ENCODE results near the gene NDUFB2.

NDUFB2 gene

DNA sequence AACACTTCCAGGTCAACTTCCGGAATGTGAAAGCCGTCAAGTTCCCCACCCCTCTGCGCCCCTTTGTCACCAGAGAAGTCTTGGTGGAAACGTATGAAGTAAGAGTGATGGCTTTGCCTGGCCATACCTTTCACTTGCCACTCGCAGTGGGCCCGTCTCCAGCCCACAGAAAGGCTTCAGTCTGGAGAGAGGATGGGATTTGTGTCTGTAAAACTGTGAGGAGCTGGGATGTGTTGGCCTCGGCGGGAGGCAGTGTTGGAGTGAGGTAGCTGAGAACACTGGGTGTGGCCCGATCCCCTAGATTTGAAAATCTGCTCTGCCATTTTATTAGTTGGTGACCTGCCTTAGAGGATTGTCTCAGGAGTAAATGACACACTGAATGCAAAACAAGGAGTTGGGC lies 17.3 kb upstream of the NDUFB2 start:
- Histone ChIP-seq H3K36me3 (ENCODE audit: control insufficient read depth, insufficient read depth, low read length) (peaks cover 15% of the 10 kb centered on the region), H3K4me3 (ENCODE audit: low read depth, low read length) (no peak overlapping the region), H3K27ac (ENCODE audit: low read depth, low read length) (no peak overlapping the region), H3K4me1 (ENCODE audit: control insufficient read depth, insufficient read depth, low read length) (peaks cover 4% of the 10 kb centered on the region; the same call in 1 of the 2 replicates), H3K9me3 (ENCODE audit: control insufficient read depth, insufficient read depth, low read depth, low read length) (no peaks in the 10 kb centered on the region), H3K9ac (ENCODE audit: low read length) (no peak overlapping the region), H3K27me3 (ENCODE audit: control insufficient read depth, insufficient read depth, low read length) (peaks cover under 1% of the 10 kb centered on the region; the same call in 1 of the 2 replicates)

DNA sequence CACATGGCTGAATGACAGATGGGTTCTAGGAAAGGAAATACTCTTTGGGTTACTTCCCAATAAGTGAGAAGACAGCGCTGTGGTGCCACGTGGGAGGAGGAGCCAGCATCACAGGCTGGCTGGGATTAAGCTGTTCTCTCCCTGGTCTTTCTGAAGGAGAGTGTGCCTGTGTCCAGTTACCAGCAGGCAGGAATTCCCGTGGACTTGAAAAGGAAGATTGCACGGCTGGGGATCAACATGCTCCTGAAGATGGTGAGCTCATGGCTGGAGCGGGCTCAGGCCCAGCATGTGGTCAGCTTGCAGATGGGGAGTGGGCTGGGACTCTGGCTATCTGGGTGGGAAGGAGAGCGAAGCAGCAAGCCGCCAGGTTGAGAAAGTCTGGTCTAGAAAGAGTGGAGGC lies 15.6 kb upstream of the NDUFB2 start:
- no peak overlapping the region for H3K27ac ChIP-seq (ENCODE audit: low read depth, low read length)
- no peaks in the 10 kb centered on the region for H3K4me1 ChIP-seq (ENCODE audit: control insufficient read depth, insufficient read depth, low read length)
- H3K9ac ChIP-seq (ENCODE audit: low read length), result no peak overlapping the region
- no peak overlapping the region for H3K4me3 ChIP-seq (ENCODE audit: low read depth, low read length)
- H3K27me3 ChIP-seq (ENCODE audit: control insufficient read depth, insufficient read depth, low read length), result no peaks in the 10 kb centered on the region
- no peaks in the 10 kb centered on the region for H3K9me3 ChIP-seq (ENCODE audit: control insufficient read depth, insufficient read depth, low read depth, low read length)
- peaks cover 19% of the 10 kb centered on the region for H3K36me3 ChIP-seq (ENCODE audit: control insufficient read depth, insufficient read depth, low read length)

DNA sequence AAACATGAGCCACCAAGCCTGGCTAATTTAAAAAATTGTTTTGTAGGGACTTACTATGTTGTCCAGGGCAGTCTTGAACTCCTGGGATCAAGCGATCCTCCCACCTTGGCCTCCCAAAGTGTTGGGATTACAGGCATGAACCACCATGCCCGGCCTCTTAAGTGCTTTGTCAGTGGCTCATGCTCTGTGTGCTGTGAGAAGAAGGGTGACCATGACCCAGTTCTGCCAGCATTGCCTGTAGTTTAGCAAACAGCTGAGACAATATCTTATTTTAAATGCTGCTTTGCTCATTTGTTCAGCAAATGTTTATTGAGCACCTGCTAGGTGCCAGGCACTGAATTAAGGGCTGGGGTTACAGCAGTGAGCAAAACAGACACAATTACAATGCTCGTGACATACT lies 14.7 kb upstream of the NDUFB2 start:
- Histone ChIP-seq H3K9me3 (ENCODE audit: control insufficient read depth, insufficient read depth, low read depth, low read length) (no peaks in the 10 kb centered on the region), H3K36me3 (ENCODE audit: control insufficient read depth, insufficient read depth, low read length) (peaks cover 19% of the 10 kb centered on the region), H3K27ac (ENCODE audit: low read depth, low read length) (no peak overlapping the region), H3K4me3 (ENCODE audit: low read depth, low read length) (no peak overlapping the region), H3K4me1 (ENCODE audit: control insufficient read depth, insufficient read depth, low read length) (no peaks in the 10 kb centered on the region), H3K9ac (ENCODE audit: low read length) (no peak overlapping the region), H3K27me3 (ENCODE audit: control insufficient read depth, insufficient read depth, low read length) (no peaks in the 10 kb centered on the region)

DNA sequence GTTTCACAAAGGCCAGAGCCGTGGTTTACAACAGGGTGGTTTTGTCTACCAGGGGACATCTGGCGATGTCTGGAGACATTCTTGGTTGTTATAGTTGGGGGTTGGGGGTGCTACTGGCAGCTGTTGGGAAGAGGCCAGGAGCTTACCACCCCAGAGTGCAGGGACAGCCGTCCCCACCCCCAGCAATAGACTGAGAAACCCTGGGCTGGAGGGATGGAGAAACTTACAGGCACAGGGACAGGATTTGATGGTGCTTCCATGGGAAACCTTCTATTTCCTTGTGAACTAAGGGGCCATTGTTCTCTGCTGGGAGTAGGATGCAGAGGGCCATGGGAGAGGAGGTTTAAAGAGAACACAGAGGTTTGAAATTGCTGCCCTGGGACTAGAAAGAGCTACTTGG lies 12.9 kb upstream of the NDUFB2 start:
- Histone ChIP-seq H3K27me3 (ENCODE audit: control insufficient read depth, insufficient read depth, low read length) (no peaks in the 10 kb centered on the region), H3K9ac (ENCODE audit: low read length) (no peak overlapping the region), H3K9me3 (ENCODE audit: control insufficient read depth, insufficient read depth, low read depth, low read length) (no peaks in the 10 kb centered on the region), H3K4me3 (ENCODE audit: low read depth, low read length) (no peak overlapping the region), H3K4me1 (ENCODE audit: control insufficient read depth, insufficient read depth, low read length) (no peaks in the 10 kb centered on the region), H3K36me3 (ENCODE audit: control insufficient read depth, insufficient read depth, low read length) (peaks cover 22% of the 10 kb centered on the region), H3K27ac (ENCODE audit: low read depth, low read length) (no peak overlapping the region)

DNA sequence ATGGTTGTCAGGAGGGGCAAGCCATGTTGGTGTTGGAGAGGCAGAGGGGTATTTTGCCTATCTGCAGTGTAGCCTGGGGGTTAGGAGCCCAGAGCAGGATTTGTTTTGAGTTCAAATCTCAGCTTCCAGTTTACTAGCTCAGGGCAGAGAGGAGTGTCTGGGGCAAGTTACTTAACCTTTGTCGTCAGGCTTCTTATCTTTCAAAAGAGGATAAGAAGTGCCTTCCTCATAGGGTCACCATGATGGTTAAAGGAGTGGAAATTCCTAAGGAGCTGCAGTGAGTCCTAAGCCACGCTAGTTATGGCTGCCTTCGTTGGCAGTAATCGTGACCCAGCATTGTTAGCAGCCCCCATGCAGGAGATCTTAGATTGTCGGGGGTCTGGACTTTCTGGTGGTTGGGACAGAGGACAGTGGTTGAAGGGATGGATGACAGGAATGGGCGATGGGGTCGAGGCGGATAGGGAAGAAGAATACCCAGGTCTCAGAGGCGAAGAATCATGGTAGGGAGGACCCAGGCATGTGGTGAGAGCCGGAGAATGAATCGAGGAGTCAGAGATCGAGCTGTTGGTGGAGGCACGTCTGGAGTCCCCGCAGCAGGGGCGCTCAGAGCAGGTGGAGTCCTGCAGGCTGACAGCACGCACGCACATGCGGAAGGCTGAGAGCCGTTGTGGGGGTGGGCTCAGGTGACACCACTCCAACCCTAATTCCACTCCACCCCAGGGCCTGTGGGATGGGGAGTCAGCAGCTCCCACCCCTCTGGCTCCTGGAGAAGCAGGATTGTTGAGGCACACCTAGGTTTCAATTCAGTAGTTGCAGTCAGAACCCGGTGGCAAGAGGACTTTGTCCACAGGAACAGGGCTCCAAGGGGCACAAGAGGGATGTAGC lies 12.2 kb upstream of the NDUFB2 start:
- H3K9me3 ChIP-seq (ENCODE audit: control insufficient read depth, insufficient read depth, low read depth, low read length), result no peaks in the 10 kb centered on the region
- H3K4me1 ChIP-seq (ENCODE audit: control insufficient read depth, insufficient read depth, low read length), result no peaks in the 10 kb centered on the region
- H3K4me3 ChIP-seq (ENCODE audit: low read depth, low read length), result no peak overlapping the region
- H3K36me3 ChIP-seq (ENCODE audit: control insufficient read depth, insufficient read depth, low read length), result peaks cover 17% of the 10 kb centered on the region; the same call in 1 of the 2 replicates
- H3K27me3 ChIP-seq (ENCODE audit: control insufficient read depth, insufficient read depth, low read length), result no peaks in the 10 kb centered on the region
- no peak overlapping the region for H3K27ac ChIP-seq (ENCODE audit: low read depth, low read length)
- H3K9ac ChIP-seq (ENCODE audit: low read length), result no peak overlapping the region

DNA sequence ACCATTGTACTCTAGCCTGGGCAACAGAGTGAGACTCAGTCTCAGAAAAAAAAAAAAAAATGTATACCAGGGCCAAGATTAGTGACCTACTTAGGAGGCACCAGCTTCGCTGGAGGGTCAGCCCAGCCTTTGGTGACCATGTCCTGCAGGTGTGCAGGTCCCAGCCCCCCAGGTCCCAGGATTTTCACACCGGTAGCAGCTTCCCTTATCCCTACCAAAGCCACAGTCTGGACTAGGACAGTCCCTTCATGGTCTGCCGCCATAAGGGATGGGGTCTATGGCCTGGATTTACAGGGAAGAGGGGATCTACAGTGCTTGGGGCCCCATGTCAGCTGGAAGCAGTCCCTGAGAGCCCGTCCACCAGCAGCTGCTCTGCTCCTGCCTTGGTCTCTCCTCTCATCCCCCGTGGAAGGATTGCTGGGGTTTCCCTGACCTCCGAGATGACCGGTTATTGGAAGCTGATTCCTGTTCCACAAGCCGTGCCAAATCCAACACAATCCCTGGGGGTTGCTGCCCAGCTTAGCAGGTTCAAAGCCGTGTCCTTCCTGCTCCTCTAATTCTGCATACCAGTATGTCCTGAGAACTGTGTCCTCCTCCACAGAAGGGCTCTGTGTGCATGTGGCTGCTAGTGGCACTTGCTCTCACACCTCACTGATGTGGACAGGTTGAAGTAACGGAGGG lies 11.0 kb upstream of the NDUFB2 start:
- no peak overlapping the region for H3K4me3 ChIP-seq (ENCODE audit: low read depth, low read length)
- no peak overlapping the region for H3K27ac ChIP-seq (ENCODE audit: low read depth, low read length)
- no peaks in the 10 kb centered on the region for H3K27me3 ChIP-seq (ENCODE audit: control insufficient read depth, insufficient read depth, low read length)
- no peaks in the 10 kb centered on the region for H3K4me1 ChIP-seq (ENCODE audit: control insufficient read depth, insufficient read depth, low read length)
- H3K9me3 ChIP-seq (ENCODE audit: control insufficient read depth, insufficient read depth, low read depth, low read length), result no peaks in the 10 kb centered on the region
- no peak overlapping the region for H3K9ac ChIP-seq (ENCODE audit: low read length)
- peaks cover 15% of the 10 kb centered on the region; the same call in 1 of the 2 replicates for H3K36me3 ChIP-seq (ENCODE audit: control insufficient read depth, insufficient read depth, low read length)

DNA sequence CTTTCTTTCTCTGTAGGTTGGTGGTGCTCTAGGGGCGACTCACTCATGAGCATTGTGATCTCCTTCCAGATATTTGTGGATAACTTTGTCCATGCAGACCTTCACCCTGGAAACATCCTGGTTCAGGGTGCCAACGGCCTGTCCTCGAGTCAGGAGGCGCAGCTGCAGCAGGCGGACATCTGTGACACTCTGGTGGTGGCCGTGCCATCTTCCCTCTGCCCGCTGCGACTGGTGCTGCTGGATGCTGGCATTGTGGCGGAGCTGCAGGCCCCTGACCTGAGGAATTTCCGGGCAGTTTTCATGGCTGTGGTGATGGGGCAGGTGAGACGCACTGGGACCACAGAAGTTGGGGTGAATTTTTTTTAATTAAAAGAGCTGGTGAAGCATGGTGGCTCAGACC lies 9.6 kb upstream of the NDUFB2 start:
- no peak overlapping the region for H3K27ac ChIP-seq (ENCODE audit: low read depth, low read length)
- H3K4me3 ChIP-seq (ENCODE audit: low read depth, low read length), result no peak overlapping the region
- no peaks in the 10 kb centered on the region for H3K4me1 ChIP-seq (ENCODE audit: control insufficient read depth, insufficient read depth, low read length)
- peaks cover 7% of the 10 kb centered on the region; the same call in 1 of the 2 replicates for H3K36me3 ChIP-seq (ENCODE audit: control insufficient read depth, insufficient read depth, low read length)
- H3K9me3 ChIP-seq (ENCODE audit: control insufficient read depth, insufficient read depth, low read depth, low read length), result no peaks in the 10 kb centered on the region
- no peak overlapping the region for H3K9ac ChIP-seq (ENCODE audit: low read length)
- no peaks in the 10 kb centered on the region for H3K27me3 ChIP-seq (ENCODE audit: control insufficient read depth, insufficient read depth, low read length)

DNA sequence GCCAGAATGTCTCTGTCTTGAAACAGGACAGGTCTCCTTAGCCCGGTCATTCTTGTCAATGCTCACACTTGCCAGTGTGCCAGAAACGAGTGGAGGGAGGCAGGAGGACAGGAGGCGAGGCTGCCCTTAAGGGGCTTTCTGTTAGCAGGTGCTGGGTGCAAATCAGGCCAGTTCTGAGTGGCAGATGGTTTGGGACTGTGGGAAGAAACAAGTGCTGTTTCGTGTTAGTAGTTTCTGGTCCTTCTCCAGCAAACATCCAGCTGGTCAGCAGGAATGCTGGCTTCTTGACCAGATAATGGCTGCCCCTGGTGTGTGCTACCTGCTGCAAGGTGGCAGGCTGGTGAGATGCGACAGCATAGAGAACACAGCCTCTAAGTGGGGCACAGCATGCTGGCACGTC lies 8.2 kb upstream of the NDUFB2 start:
- Histone ChIP-seq H3K4me3 (ENCODE audit: low read depth, low read length) (no peak overlapping the region), H3K36me3 (ENCODE audit: control insufficient read depth, insufficient read depth, low read length) (peaks cover 7% of the 10 kb centered on the region; the same call in 1 of the 2 replicates), H3K9me3 (ENCODE audit: control insufficient read depth, insufficient read depth, low read depth, low read length) (no peaks in the 10 kb centered on the region), H3K27ac (ENCODE audit: low read depth, low read length) (no peak overlapping the region), H3K9ac (ENCODE audit: low read length) (no peak overlapping the region), H3K27me3 (ENCODE audit: control insufficient read depth, insufficient read depth, low read length) (no peaks in the 10 kb centered on the region), H3K4me1 (ENCODE audit: control insufficient read depth, insufficient read depth, low read length) (no peaks in the 10 kb centered on the region)

DNA sequence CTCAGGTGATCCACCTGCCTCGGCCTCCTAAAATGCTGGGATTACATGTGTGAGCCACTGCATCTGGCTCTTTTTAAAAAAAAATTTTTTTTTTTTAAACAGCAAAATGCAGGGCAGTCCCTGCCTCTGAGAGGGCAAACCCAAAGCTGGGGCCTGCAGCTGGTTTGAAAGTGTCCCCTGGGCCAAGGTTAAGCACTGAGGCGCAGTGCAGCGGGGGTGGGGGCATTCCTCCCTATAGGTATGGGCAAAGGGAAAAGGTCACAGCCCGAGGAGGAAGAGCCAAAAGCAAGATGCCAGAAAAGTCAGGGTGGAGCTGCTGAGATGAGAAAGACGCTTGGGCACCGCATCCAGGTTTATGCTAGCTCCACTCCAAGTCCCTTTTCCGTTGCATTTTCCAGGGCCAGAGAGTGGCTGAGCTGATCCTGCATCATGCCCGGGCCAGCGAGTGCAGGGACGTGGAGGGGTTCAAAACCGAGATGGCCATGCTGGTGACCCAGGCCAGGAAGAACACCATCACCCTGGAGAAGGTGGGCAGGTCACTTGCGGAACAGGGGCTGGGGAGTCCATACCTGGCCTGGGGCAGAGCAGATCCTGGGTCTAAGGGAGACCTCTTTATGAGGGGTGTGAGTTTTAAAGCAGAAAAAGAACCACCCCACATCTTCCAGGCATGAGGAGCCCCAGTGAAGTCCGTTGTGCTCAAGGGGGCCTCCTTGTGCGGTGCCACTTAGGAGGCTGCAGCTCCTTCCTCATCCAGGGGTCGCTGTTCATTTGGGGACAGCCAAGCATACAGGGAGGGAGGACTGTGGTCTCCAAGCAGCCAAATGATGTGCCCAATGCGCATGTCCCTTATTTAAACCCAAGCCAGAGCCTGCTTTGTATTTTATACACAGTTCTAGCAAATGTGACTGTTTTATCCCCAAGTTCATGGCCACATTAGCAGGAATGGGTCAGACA lies 7.0 kb upstream of the NDUFB2 start:
- H3K36me3 ChIP-seq (ENCODE audit: control insufficient read depth, insufficient read depth, low read length), result peaks cover 7% of the 10 kb centered on the region; the same call in 1 of the 2 replicates
- no peak overlapping the region for H3K9ac ChIP-seq (ENCODE audit: low read length)
- no peaks in the 10 kb centered on the region for H3K27me3 ChIP-seq (ENCODE audit: control insufficient read depth, insufficient read depth, low read length)
- H3K9me3 ChIP-seq (ENCODE audit: control insufficient read depth, insufficient read depth, low read depth, low read length), result no peaks in the 10 kb centered on the region
- no peak overlapping the region for H3K27ac ChIP-seq (ENCODE audit: low read depth, low read length)
- no peaks in the 10 kb centered on the region for H3K4me1 ChIP-seq (ENCODE audit: control insufficient read depth, insufficient read depth, low read length)
- H3K4me3 ChIP-seq (ENCODE audit: low read depth, low read length), result no peak overlapping the region

DNA sequence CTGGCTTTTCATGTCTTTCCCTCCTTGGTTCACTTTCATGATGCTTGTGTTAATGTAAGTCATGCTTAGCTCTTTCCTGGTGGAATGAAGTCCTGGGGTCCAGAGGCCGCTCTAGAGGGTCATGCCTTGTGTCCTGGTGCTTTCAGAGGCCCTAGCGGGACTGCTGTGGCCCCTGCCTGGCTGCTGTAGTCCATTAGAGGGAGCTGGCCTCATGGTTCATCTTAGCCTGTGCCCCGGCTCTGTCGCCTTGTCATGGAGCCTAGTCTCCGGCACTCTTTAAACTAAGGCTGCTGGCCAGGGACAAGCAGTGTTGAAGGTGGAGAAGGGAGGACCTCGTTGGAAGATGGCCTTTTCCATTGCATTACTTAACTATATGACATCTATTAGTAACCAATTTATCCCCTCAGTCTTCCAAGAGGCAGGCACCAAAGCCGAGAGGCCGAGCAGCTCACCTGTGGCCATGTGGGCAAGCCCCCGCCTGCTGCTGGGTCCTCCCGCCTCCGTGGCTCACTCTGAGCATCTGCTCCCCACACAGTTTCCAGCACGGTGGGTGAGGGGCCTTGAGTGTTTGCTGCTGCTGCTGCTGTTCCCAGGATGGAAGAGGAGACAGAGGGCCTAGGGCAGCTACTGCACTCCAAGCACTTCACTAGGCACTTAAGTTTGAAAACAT lies 5.0 kb upstream of the NDUFB2 start:
- peaks cover 7% of the 10 kb centered on the region; the same call in 1 of the 2 replicates for H3K4me1 ChIP-seq (ENCODE audit: control insufficient read depth, insufficient read depth, low read length)
- no peak overlapping the region for H3K4me3 ChIP-seq (ENCODE audit: low read depth, low read length)
- no peaks in the 10 kb centered on the region for H3K9me3 ChIP-seq (ENCODE audit: control insufficient read depth, insufficient read depth, low read depth, low read length)
- no peak overlapping the region for H3K27ac ChIP-seq (ENCODE audit: low read depth, low read length)
- no peak overlapping the region for H3K9ac ChIP-seq (ENCODE audit: low read length)
- H3K27me3 ChIP-seq (ENCODE audit: control insufficient read depth, insufficient read depth, low read length), result no peaks in the 10 kb centered on the region
- 0 out of 2 replicates have a peak, but pooled peaks cover 3% of the 10 kb centered on the region for H3K36me3 ChIP-seq (ENCODE audit: control insufficient read depth, insufficient read depth, low read length)

All from HUES6 (cell line).